IMR-90 (cell line): Measurements from ENCODE around the gene ETV7. TPM values are rescaled to one million over a fixed set of nuclear protein-coding genes. Genes with fewer than 3 reads are reported as not detected.

Experiments
- ATAC-seq: fragments of 200-7000 bp; cut with Tn5 transposase; 2 replicates; pipeline ENCODE4 v1.9.1; 2020; ENCODE audit warnings: low read depth, mild to moderate bottlenecking, moderate library complexity
- Bru-seq: library from RNA; stranded (reverse); fragments of 400-500 nt; gene quantifications from one replicate; lab custom pipeline; 2021; lab: Mats Ljungman, UMichigan
- BruChase-seq, 2 experiments: library from RNA; stranded (reverse); fragments of 400-500 nt; gene quantifications; one replicate each; lab custom pipeline; 2021; lab: Mats Ljungman, UMichigan
- BruUV-seq: library from RNA; stranded (reverse); fragments of 400-500 nt; replicated peaks from 2 replicates; lab custom pipeline; 2021; lab: Mats Ljungman, UMichigan
- CTCF ChIA-PET: fragments of 300-600 bp; formaldehyde crosslinking; extraction: SDS; loops from one replicate; lab custom pipeline; 2021; ENCODE audit warnings: antibody characterized with exemption; lab: Yijun Ruan, JAX
- POLR2A ChIA-PET: fragments of 300-600 bp; sonication (Branson Sonifier 250); formaldehyde crosslinking; loops from one replicate; lab custom pipeline; 2022; ENCODE audit warnings: antibody characterized with exemption; ENCODE audit not compliant: unreplicated experiment; lab: Charles Lee
- DNase-seq: peaks from one replicate; pipeline ENCODE4 v3.0.0; 2013
- H2AFZ ChIP-seq: replicated peaks from 2 replicates; pipeline ENCODE3; 2013; ENCODE audit warnings: low read length, mild to moderate bottlenecking; ENCODE audit not compliant: poor library complexity
- H2AK5ac ChIP-seq: 2 replicates; pipeline ENCODE4 v1.6.1; 2013; ENCODE audit warnings: low read depth, low read length, inconsistent platforms
- H2AK9ac ChIP-seq: replicated peaks from 2 replicates; pipeline ENCODE3; 2013; ENCODE audit warnings: mild to moderate bottlenecking, low read depth, low read length, moderate library complexity; ENCODE audit not compliant: poor library complexity
- H2BK120ac ChIP-seq: 2 replicates; pipeline ENCODE4 v1.6.1; 2013; ENCODE audit warnings: low read depth, low read length, inconsistent platforms
- H2BK15ac ChIP-seq: 3 replicates; pipeline ENCODE4 v1.6.1; 2013; ENCODE audit warnings: low read depth, low read length, inconsistent platforms
- H2BK20ac ChIP-seq: 2 replicates; pipeline ENCODE4 v1.6.1; 2013; ENCODE audit warnings: low read depth, mild to moderate bottlenecking, inconsistent platforms, low read length, moderate library complexity
- H2BK5ac ChIP-seq: 2 replicates; pipeline ENCODE4 v1.6.1; 2013; ENCODE audit warnings: mild to moderate bottlenecking, low read depth, low read length, inconsistent platforms; ENCODE audit not compliant: poor library complexity, severe bottlenecking
- H3K14ac ChIP-seq: replicated peaks from 2 replicates; pipeline ENCODE4 v1.6.1; 2013; ENCODE audit warnings: low read depth, low read length, inconsistent platforms
- H3K18ac ChIP-seq: 2 replicates; pipeline ENCODE4 v1.6.1; 2013; ENCODE audit warnings: low read depth, low read length, control low read depth
- H3K23ac ChIP-seq: 2 replicates; pipeline ENCODE4 v1.6.1; 2013; ENCODE audit warnings: low read depth, low read length, inconsistent platforms
- H3K27ac ChIP-seq: 2 replicates; pipeline ENCODE4 v1.5.1; 2013; ENCODE audit warnings: mild to moderate bottlenecking, control low read depth, low read length; ENCODE audit not compliant: insufficient read depth
- H3K27me3 ChIP-seq: 2 replicates; pipeline ENCODE4 v1.6.1; 2013; ENCODE audit warnings: low read length; ENCODE audit not compliant: control insufficient read depth, insufficient read depth
- H3K36me3 ChIP-seq: 2 replicates; pipeline ENCODE4 v1.6.1; 2013; ENCODE audit warnings: low read length, mixed read lengths; ENCODE audit not compliant: control insufficient read depth, insufficient read depth
- H3K4ac ChIP-seq: 2 replicates; pipeline ENCODE4 v1.6.1; 2013; ENCODE audit warnings: low read depth, low read length, inconsistent platforms
- H3K4me1 ChIP-seq: 2 replicates; pipeline ENCODE4 v1.6.1; 2013; ENCODE audit warnings: low read length, mixed read lengths; ENCODE audit not compliant: control insufficient read depth, insufficient read depth
- H3K4me2 ChIP-seq: 2 replicates; pipeline ENCODE4 v1.6.1; 2013; ENCODE audit warnings: low read depth, mild to moderate bottlenecking, control low read depth, low read length, moderate library complexity
- H3K4me3 ChIP-seq: 2 replicates; pipeline ENCODE4 v1.5.1; 2013; ENCODE audit warnings: low read depth, mild to moderate bottlenecking, control low read depth, low read length, moderate library complexity; ENCODE audit not compliant: insufficient read depth
- H3K56ac ChIP-seq: 2 replicates; pipeline ENCODE4 v1.6.1; 2013; ENCODE audit warnings: low read length, inconsistent platforms; ENCODE audit not compliant: insufficient read depth; ENCODE audit errors: extremely low read depth
- H3K79me1 ChIP-seq, 2 experiments: 2 replicates each; pipeline ENCODE4 v1.6.1; 2013; ENCODE audit warnings: low read length in 2 of 2, inconsistent platforms in 1 of 2, low read depth in 1 of 2
- H3K9ac ChIP-seq: 2 replicates; pipeline ENCODE4 v1.6.1; 2013; ENCODE audit warnings: low read depth, low read length, control low read depth
- H3K9me1 ChIP-seq: 2 replicates; pipeline ENCODE4 v1.6.1; 2013; ENCODE audit warnings: low read length, inconsistent platforms; ENCODE audit not compliant: insufficient read depth
- H3K9me3 ChIP-seq: 2 replicates; pipeline ENCODE4 v1.6.1; 2013; ENCODE audit warnings: low read length; ENCODE audit not compliant: control insufficient read depth, insufficient read depth
- H4K20me1 ChIP-seq: 2 replicates; pipeline ENCODE4 v1.6.1; 2013; ENCODE audit warnings: low read length, inconsistent platforms; ENCODE audit not compliant: insufficient read depth
- H4K5ac ChIP-seq: 2 replicates; pipeline ENCODE4 v1.6.1; 2013; ENCODE audit warnings: mild to moderate bottlenecking, low read depth, low read length, control low read depth
- H4K8ac ChIP-seq, 2 experiments: 2 replicates each; pipeline ENCODE4 v1.6.1; 2013; ENCODE audit warnings: low read depth in 2 of 2, low read length in 2 of 2, control low read depth in 1 of 2, inconsistent platforms in 1 of 2
- H4K91ac ChIP-seq: 2 replicates; pipeline ENCODE4 v1.6.1; 2013; ENCODE audit warnings: low read depth, low read length, inconsistent platforms; ENCODE audit not compliant: insufficient read depth
- CEBPB ChIP-seq: IDR thresholded peaks from 2 replicates; pipeline ENCODE4 v1.6.1; 2012; ENCODE audit warnings: low read depth, low read length, improper control_type of control experiment
- FOS ChIP-seq: fragments of 150-350 bp; IDR thresholded peaks from 2 replicates; pipeline ENCODE4 v1.6.1; 2016; ENCODE audit warnings: low read depth, low read length
- MXI1 ChIP-seq: IDR thresholded peaks from 2 replicates; pipeline ENCODE4 v1.6.1; 2012; ENCODE audit warnings: low read depth, mild to moderate bottlenecking, low read length, moderate library complexity, borderline replicate concordance
- POLR2A ChIP-seq: IDR thresholded peaks from 2 replicates; pipeline ENCODE4 v1.6.1; 2012; ENCODE audit warnings: mild to moderate bottlenecking, low read depth, low read length
- RAD21 ChIP-seq: IDR thresholded peaks from 2 replicates; pipeline ENCODE4 v1.6.1; 2012; ENCODE audit warnings: low read length, improper control_type of control experiment
- SMC3 ChIP-seq: fragments of 150-350 bp; IDR thresholded peaks from 2 replicates; pipeline ENCODE4 v1.6.1; 2016; ENCODE audit warnings: low read depth, mild to moderate bottlenecking, antibody characterized with exemption, low read length, moderate library complexity
- USF2 ChIP-seq: fragments of 150-350 bp; IDR thresholded peaks from 2 replicates; pipeline ENCODE4 v1.6.1; 2017; ENCODE audit warnings: mild to moderate bottlenecking, antibody characterized with exemption, low read length, low read depth
- WGBS, 2 experiments: methylation state at CpG; one replicate each; pipeline versions ENCODE4 v1.1.5 to v1.1.7; 2013; ENCODE audit warnings: missing lambda C conversion rate in 2 of 2; ENCODE audit not compliant: insufficient read length in 1 of 2; ENCODE audit errors: extremely low coverage in 2 of 2; 5-methylcytosine and 5-hydroxymethylcytosine counted together
- dilution Hi-C: fragments of 300-500 bp; cut with HindIII; formaldehyde crosslinking; loops from one replicate; pipeline ENCODE4 v1.14.3; 2018; ENCODE audit warnings: low sequenced_read_pairs; ENCODE audit not compliant: unreplicated experiment
- in situ Hi-C: fragments of 300-500 bp; cut with MboI; formaldehyde crosslinking; loops from 3 replicates; pipeline ENCODE4 v1.14.3; 2019; ENCODE audit warnings: low sequenced_read_pairs, inconsistent platforms, mixed read lengths
- intact Hi-C: fragments of 100-400 bp; cut with micrococcal nuclease; formaldehyde crosslinking; loops from 2 replicates; pipeline ENCODE4 v1.10.0; 2022
- long read RNA-seq: library from polyadenylated mRNA; unstranded; transcript quantifications from one replicate; pipeline ENCODE4 v2.0.0, GENCODE V29; 2021; ENCODE audit not compliant: unreplicated experiment
- polyA plus RNA-seq, 3 experiments: library from polyadenylated mRNA; depleted of rRNA; stranded (reverse); fragments of >200 nt; gene quantifications; 2 replicates each; pipeline ENCODE4 v1.2.3, GENCODE V29; 2012; ENCODE audit warnings: low replicate concordance in 1 of 3
- total RNA-seq: library from RNA; depleted of rRNA; stranded (reverse); fragments of >200 nt; gene quantifications from 2 replicates; pipeline ENCODE4 v1.2.3, GENCODE V29; 2012; rRNA removed

The ETV7 gene
- total RNA-seq, result under 0.01 and 0.18 TPM in 2 replicates
- 0.17 and 0.19 TPM in 2 replicates for polyA plus RNA-seq (2012; rRNA removed)
- 0.14 and 0.22 TPM in 2 replicates for polyA plus RNA-seq (2012; cell fraction: cytosol; rRNA removed)
- 0.16 and 0.19 TPM in 2 replicates for polyA plus RNA-seq (2012; cell fraction: nucleus; rRNA removed; ENCODE audit: low replicate concordance)
- Bru-seq, nascent RNA, result percentile 24 among the genes with signal in this experiment
- BruChase-seq, experiment 1, labeled RNA remaining after a 6-hour chase, result percentile 20 among the genes with signal in this experiment
- percentile 22 among the genes with signal in this experiment for BruChase-seq, experiment 2, labeled RNA remaining after a 2-hour chase
- long read RNA-seq, partial matches to known transcripts, result 0 of 1 reads
- long read RNA-seq, other reads (novel, unspliced or antisense), result 1 of 1 reads

- Histone ChIP-seq H2BK5ac (peak within 1 kb of the TSS; percentile 16), H3K18ac (peak within 1 kb of the TSS; percentile 73), H4K20me1 (no peaks in the 10 kb centered on the region), H4K91ac (peak within 1 kb of the TSS; percentile 57; the same call in 1 of the 2 replicates), H3K9ac (peak within 1 kb of the TSS; percentile 49), H3K4me2 (peak within 1 kb of the TSS; percentile 93), H3K27me3 (peaks cover 45% of the 10 kb centered on the region), H4K5ac (peak within 1 kb of the TSS; percentile 66), H3K36me3 (no peaks in the 10 kb centered on the region), H3K27ac (0 out of 2 replicates have a peak within 1 kb of the TSS, but pooled peaks have one; percentile 20), H3K23ac (peak within 1 kb of the TSS; percentile 37; the same call in 1 of the 2 replicates), H3K79me1 (no peaks in the 10 kb centered on the region), H2BK20ac (peak within 1 kb of the TSS; percentile 38; the same call in 1 of the 2 replicates), H3K4me1 (peaks cover 6% of the 10 kb centered on the region; the same call in 1 of the 2 replicates), H3K14ac (peak within 1 kb of the TSS; percentile 62), H3K9me1 (no peaks in the 10 kb centered on the region; the same call in 1 of the 2 replicates), H2BK120ac (peak within 1 kb of the TSS; percentile 36), H3K4ac (peak within 1 kb of the TSS; percentile 39), H2AK9ac (peak within 1 kb of the TSS; percentile 67), H4K8ac (peak within 1 kb of the TSS; percentile 37 to 82), H2AK5ac (peak within 1 kb of the TSS; percentile 24; the same call in 1 of the 2 replicates), H3K4me3 (peak within 1 kb of the TSS; percentile 57), H3K56ac (peak within 1 kb of the TSS; percentile 59; the same call in 1 of the 2 replicates), H3K9me3 (no peaks in the 10 kb centered on the region), H2BK15ac (peak within 1 kb of the TSS; percentile 56; the same call in 1 of the 3 replicates), H2AFZ (peak within 1 kb of the TSS; percentile 86)
- ChIA-PET CTCF (interaction anchor here (0.7 to 1.2 kb wide), 2 partner anchors 13 to 109 kb away, joined by 3 read pairs; no protein-coding TSS in a partner anchor), POLR2A (no interaction called here)
- no TSS peak for BruUV-seq
- WGBS, 2 experiments, result 15% methylated on average over 33 of the region's 65 CpGs; no CpG with 5 or more reads in 1 of the 2 experiments
- peak; percentile 6 for DNase-seq
- intact Hi-C loops, result no loop called here
- TF ChIP-seq FOS (no peak), USF2 (no peak), SMC3 (no peak), RAD21 (no peak), CEBPB (no peak), POLR2A (no peak), MXI1 (no peak)
- in situ Hi-C loops, result no loop called here
- dilution Hi-C loops, result no loop called here
- ATAC-seq, result peak; percentile 55
Observed at GRCh38 chr6:36387440-36388303, at the start of gene ETV7. Gene ETV7 (minus strand): TSS chr6:36387669. CDS start chr6:36387541, 128 bp downstream.
